ENCODE results near the gene ZSCAN22. TPM values are rescaled to one million over a fixed set of nuclear protein-coding genes. Genes with fewer than 3 reads are reported as not detected.

The ZSCAN22 gene
- total and polyA plus RNA-seq, 2 of the 13 experiments (the other 11 are each of a cell fraction or from before 2014, with no cell fraction given) = 2.5 to 3.5 TPM

- no peak for TF ChIP-seq ZSCAN25 (CRISPR knock-in tag; IDR thresholded peaks at IDR 0.05)
- 0 out of 2 replicates have a peak, but pooled peaks have one; percentile 34 for TF ChIP-seq ZSCAN9 (CRISPR knock-in tag; IDR thresholded peaks at IDR 0.05; ENCODE audit: borderline replicate concordance)
- TF ChIP-seq REXO4 (CRISPR knock-in tag; IDR thresholded peaks at IDR 0.05; ENCODE audit: borderline replicate concordance) = no peak
- TF ChIP-seq TERF1 (CRISPR knock-in tag; IDR thresholded peaks at IDR 0.05) = no peak
- no peak for TF ChIP-seq BATF2 (CRISPR knock-in tag; IDR thresholded peaks at IDR 0.05)
- no peak for TF ChIP-seq FOXO4 (CRISPR knock-in tag; conservative IDR thresholded peaks at IDR 0.05)
- TF ChIP-seq GRHL1 (CRISPR knock-in tag; conservative IDR thresholded peaks at IDR 0.05) = no peak
- no peak for TF ChIP-seq GABPA (IDR thresholded peaks at IDR 0.05; ENCODE audit: low read depth, low read length)
- TF ChIP-seq GABPA (CRISPR knock-in tag; IDR thresholded peaks at IDR 0.05; ENCODE audit: low read depth) = no peak
- no peak for TF ChIP-seq REPIN1 (CRISPR knock-in tag; IDR thresholded peaks at IDR 0.05; ENCODE audit: borderline replicate concordance, low read depth)
- TF ChIP-seq ELF1 (CRISPR knock-in tag; IDR thresholded peaks at IDR 0.05) = no peak
- TF ChIP-seq ZBTB21 (CRISPR knock-in tag; IDR thresholded peaks at IDR 0.05) = no peak
- TF ChIP-seq ZBTB4 (CRISPR knock-in tag; IDR thresholded peaks at IDR 0.05; ENCODE audit: borderline replicate concordance) = no peak
- TF ChIP-seq ZFYVE20 (CRISPR knock-in tag; IDR thresholded peaks at IDR 0.05; ENCODE audit: borderline replicate concordance, low read depth) = no peak
- no peak for TF ChIP-seq ZNF546 (CRISPR knock-in tag; conservative IDR thresholded peaks at IDR 0.05)
- 0 out of 2 replicates have a peak, but pooled peaks have one; percentile 31 for TF ChIP-seq ZNF331 (CRISPR knock-in tag; IDR thresholded peaks at IDR 0.05)
- TF ChIP-seq CBX5 (CRISPR knock-in tag; IDR thresholded peaks at IDR 0.05; ENCODE audit: borderline replicate concordance) = no peak
- TF ChIP-seq EHMT2 (IDR thresholded peaks at IDR 0.05; ENCODE audit: borderline replicate concordance, low read depth, low read length) = peak; percentile 79; the same call in 1 of the 2 replicates
- TF ChIP-seq ZNF724P (CRISPR knock-in tag; IDR thresholded peaks at IDR 0.05; ENCODE audit: borderline replicate concordance) = no peak
- no peak for TF ChIP-seq ASH2L (IDR thresholded peaks at IDR 0.05; ENCODE audit: insufficient read length, low read depth, low read length)
These were observed 9.2 kb upstream of the ZSCAN22 start (continued) for GRCh38 chr19:58317476-58318072.
